ENCODE data around the gene CTXN1. TPM values are rescaled to one million over a fixed set of nuclear protein-coding genes. Genes with fewer than 3 reads are reported as not detected.

CTXN1 gene
- 1.0 and 1.6 TPM in 2 replicates for total RNA-seq

GRCh38 chr19:7926021-7926726, at the start of gene CTXN1:
TSS of gene CTXN1 (minus strand) at chr19:7926135. CDS start at chr19:7925538, 597 bp downstream.

GRCh38 chr19:7943444-7944176, 17.7 kb upstream of the CTXN1 start, which contains the start of gene TIMM44:
TSS of gene TIMM44 (minus strand) at chr19:7943666. CDS start at chr19:7943651, 15 bp downstream.

DNA sequence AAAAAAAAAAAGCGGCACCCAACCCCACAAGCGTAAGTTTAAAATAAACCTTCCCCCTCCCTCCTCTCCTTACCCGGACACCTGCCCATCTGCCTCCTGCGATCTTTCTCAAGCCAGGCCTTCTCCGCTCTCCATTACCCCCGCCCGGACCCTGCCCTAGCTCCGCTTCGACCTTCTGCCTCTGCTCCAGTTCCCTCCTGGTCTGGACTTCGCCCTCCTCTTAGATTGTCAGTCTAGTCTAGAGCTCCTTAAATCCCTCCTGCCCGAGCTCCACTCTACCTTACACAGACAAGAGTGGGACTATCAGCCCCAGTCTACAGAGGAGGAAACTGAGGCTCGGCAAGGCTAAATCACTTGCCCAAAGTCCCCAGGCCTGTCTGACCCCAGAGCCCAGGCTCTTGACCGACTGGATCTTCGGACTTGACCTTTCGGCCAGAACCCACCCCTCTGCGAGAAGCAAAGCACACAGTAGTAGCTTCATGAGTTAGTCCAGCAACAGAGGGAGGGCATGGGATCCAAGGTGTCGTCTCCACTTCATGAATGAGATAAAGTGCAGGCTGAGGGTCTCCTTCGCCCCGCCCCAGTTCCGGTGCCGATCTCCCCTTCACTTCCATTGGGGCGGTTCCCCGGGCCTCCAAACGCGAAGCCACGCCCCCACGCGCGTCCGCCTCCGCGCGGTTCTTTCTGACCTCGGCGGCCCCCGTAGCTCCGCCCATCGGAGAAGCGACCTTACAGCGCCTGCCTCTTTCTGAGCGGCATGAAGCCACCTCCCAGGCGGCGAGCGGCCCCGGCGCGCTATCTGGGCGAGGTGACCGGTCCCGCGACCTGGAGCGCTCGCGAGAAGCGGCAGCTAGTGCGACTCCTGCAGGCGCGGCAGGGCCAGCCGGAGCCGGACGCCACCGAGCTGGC, 6.1 kb downstream of the CTXN1 start, which contains the start of gene SNAPC2:
Gene SNAPC2, plus strand, starts transcription at position 729 of the 909 bp plus-strand sequence. Its CDS starts 29 bp downstream, at position 758.

GRCh38 chr19:7914598-7915045, 11.3 kb downstream of the CTXN1 start, which contains the start of gene TGFBR3L:
TSS of gene TGFBR3L (plus strand) at chr19:7914830.

GRCh38 chr19:7903244-7904073, 22.5 kb downstream of the CTXN1 start, which contains the start of gene MAP2K7:
TSS of gene MAP2K7 (plus strand) at chr19:7903877. CDS start at chr19:7903945, 68 bp downstream.

GRCh38 chr19:7888145-7888825, 37.6 kb downstream of the CTXN1 start, which contains the start of gene LRRC8E:
TSS of gene LRRC8E (plus strand) at chr19:7888510. CDS start at chr19:7895604, 7,094 bp downstream.

Other genes with a start within 250 kb of the CTXN1 start
- gene MCEMP1, start 249.0 kb downstream of the CTXN1 start, total RNA-seq = under 0.01 TPM in 1 of 2 replicates, not detected in the other
- 41.7 and 57.2 TPM in 2 replicates for gene TRAPPC5, start 245.3 kb downstream of the CTXN1 start, total RNA-seq
- not detected in 2 replicates for gene FCER2, start 224.0 kb downstream of the CTXN1 start, total RNA-seq
- not detected in 2 replicates for gene CLEC4G, start 194.0 kb downstream of the CTXN1 start, total RNA-seq
- not detected in 2 replicates for gene CD209, start 178.6 kb downstream of the CTXN1 start, total RNA-seq
- not detected in 2 replicates for gene CLEC4M, start 162.9 kb downstream of the CTXN1 start, total RNA-seq
- 19.8 and 25.5 TPM in 2 replicates for gene EVI5L, start 95.9 kb downstream of the CTXN1 start, total RNA-seq
- under 0.01 TPM in 1 of 2 replicates, not detected in the other for gene PRR36, start 51.7 kb downstream of the CTXN1 start, total RNA-seq
- 18.1 and 28.7 TPM in 2 replicates for gene LRRC8E, start 37.6 kb downstream of the CTXN1 start, total RNA-seq
- gene MAP2K7, start 22.3 kb downstream of the CTXN1 start, total RNA-seq = 15.4 and 20.9 TPM in 2 replicates
- 1.6 and 5.8 TPM in 2 replicates for gene TGFBR3L, start 11.3 kb downstream of the CTXN1 start, total RNA-seq
- gene SNAPC2, start 5.8 kb downstream of the CTXN1 start, total RNA-seq = 13.3 and 13.9 TPM in 2 replicates
- 85.6 and 116 TPM in 2 replicates for gene TIMM44, start 17.5 kb upstream of the CTXN1 start, total RNA-seq
- gene ELAVL1, start 79.5 kb upstream of the CTXN1 start, total RNA-seq = 20.2 and 72.3 TPM in 2 replicates
- not detected in 2 replicates for gene CCL25, start 126.6 kb upstream of the CTXN1 start, total RNA-seq
- gene FBN3, start 223.5 kb upstream of the CTXN1 start, total RNA-seq = not detected in 2 replicates